Erythroblast (primary cell): Measurements from ENCODE around the gene NCBP2L.

Source experiments
- GATA1 ChIP-seq: IDR thresholded peaks from 2 replicates; pipeline ENCODE4 v1.6.1; 2011; ENCODE audit warnings: low read depth, mild to moderate bottlenecking, control low read depth, low read length, moderate library complexity
- POLR2A ChIP-seq: IDR thresholded peaks from 2 replicates; pipeline ENCODE4 v1.6.1; 2011; ENCODE audit warnings: mild to moderate bottlenecking, low read length

DNA sequence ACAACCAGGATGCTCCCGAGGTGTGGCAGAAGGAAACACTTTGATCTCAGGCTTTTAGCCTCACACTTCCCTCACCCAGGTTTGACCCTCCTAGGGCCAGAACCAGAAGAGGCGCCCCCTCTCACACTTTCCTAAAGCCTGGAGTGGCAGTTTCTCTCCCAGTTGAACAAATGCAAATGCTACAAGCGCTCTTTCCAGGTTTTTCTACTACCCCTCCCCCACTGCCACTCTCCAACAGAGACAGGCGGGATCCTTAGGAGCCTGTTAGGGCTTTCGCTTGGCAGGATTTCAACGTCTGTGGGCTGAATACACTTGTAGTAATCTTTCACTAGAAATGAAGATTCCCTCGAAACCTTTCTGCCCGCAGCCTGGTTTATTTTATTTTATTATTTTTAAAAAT, 4.3 kb upstream of the NCBP2L start:
- TF ChIP-seq POLR2A (no peak), GATA1 (no peak)
